Measurements from ENCODE around the gene HBQ1.
"Not testable (repeated sequence)": the region's sequence is repeated elsewhere in the genome, so short reads cannot be mapped to it uniquely, and the experiment has no call there.

Gene HBQ1

GRCh38 chr16:203246-203645, 23.0 kb downstream of the HBQ1 start:
- Histone ChIP-seq H3K27me3 (ENCODE audit: control insufficient read depth, low read length) (no peaks in the 10 kb centered on the region), H3K4me3 (ENCODE audit: low read length) (no peak overlapping the region), H3K9me3 (ENCODE audit: control insufficient read depth, insufficient read depth, low read length) (no peaks in the 10 kb centered on the region), H3K4me2 (ENCODE audit: low read length) (no peak overlapping the region), H3K27ac (ENCODE audit: low read depth, low read length) (no peak overlapping the region), H3K9me2 (replicated peaks; ENCODE audit: control insufficient read depth, low read length) (no peaks in the 10 kb centered on the region), H3K4me1 (ENCODE audit: control insufficient read depth, low read length) (no peaks in the 10 kb centered on the region), H3K36me3 (ENCODE audit: control insufficient read depth, low read length) (peaks cover 71% of the 10 kb centered on the region), H3F3A (ENCODE audit: control insufficient read depth, insufficient read depth) (no peaks in the 10 kb centered on the region), H3K79me2 (ENCODE audit: control insufficient read depth, low read length) (0 out of 2 replicates have a peak, but pooled peaks cover 2% of the 10 kb centered on the region), H4K20me1 (ENCODE audit: control insufficient read depth, insufficient read depth, low read depth, low read length) (no peaks in the 10 kb centered on the region)
- no peak for TF ChIP-seq CTCF (IDR thresholded peaks at IDR 0.05; ENCODE audit: low read depth, low read length, poor library complexity, severe bottlenecking)
- TF ChIP-seq EZH2phosphoT487 (IDR thresholded peaks at IDR 0.05; ENCODE audit: borderline replicate concordance, low read length), result no peak

- not testable (repeated sequence) for H3K9me3 ChIP-seq (ENCODE audit: control insufficient read depth, insufficient read depth, low read length); H3K4me2 ChIP-seq (ENCODE audit: low read length); H4K20me1 ChIP-seq (ENCODE audit: control insufficient read depth, insufficient read depth, low read depth, low read length); H3F3A ChIP-seq (ENCODE audit: control insufficient read depth, insufficient read depth); H3K9me2 ChIP-seq (replicated peaks; ENCODE audit: control insufficient read depth, low read length); H3K4me3 ChIP-seq (ENCODE audit: low read length); H3K27ac ChIP-seq (ENCODE audit: low read depth, low read length); H3K27me3 ChIP-seq (ENCODE audit: control insufficient read depth, low read length); H3K4me1 ChIP-seq (ENCODE audit: control insufficient read depth, low read length); H3K79me2 ChIP-seq (ENCODE audit: control insufficient read depth, low read length)
- peaks cover 71% of the 10 kb centered on the region for H3K36me3 ChIP-seq (ENCODE audit: control insufficient read depth, low read length)
These were observed 23.8 kb downstream of the HBQ1 start for GRCh38 chr16:204046-204445.

DNA sequence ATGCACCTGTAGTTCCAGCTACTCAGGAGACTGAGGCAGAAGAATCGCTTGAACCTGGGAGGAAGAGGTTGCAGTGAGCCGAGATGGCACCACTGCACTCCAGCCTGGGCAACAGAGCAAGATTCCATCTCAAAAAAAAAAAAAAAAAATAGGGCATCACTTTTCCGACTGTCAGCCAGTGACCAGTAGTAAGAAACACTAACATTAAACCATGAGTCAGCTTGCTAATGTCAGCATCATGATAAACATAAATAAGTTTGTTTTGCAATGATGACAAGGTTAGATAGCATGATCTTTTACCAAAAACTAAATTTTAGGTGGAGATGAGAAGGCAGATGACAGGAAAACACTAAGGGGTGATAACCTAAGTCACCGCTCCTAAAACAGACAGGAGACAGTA, 29.1 kb downstream of the HBQ1 start:
- not testable (repeated sequence) for H3K4me3 ChIP-seq (ENCODE audit: low read length); H3K27me3 ChIP-seq (ENCODE audit: control insufficient read depth, low read length); H3F3A ChIP-seq (ENCODE audit: control insufficient read depth, insufficient read depth); H3K9me3 ChIP-seq (ENCODE audit: control insufficient read depth, insufficient read depth, low read length); H3K4me1 ChIP-seq (ENCODE audit: control insufficient read depth, low read length); H3K27ac ChIP-seq (ENCODE audit: low read depth, low read length); H4K20me1 ChIP-seq (ENCODE audit: control insufficient read depth, insufficient read depth, low read depth, low read length); H3K9me2 ChIP-seq (replicated peaks; ENCODE audit: control insufficient read depth, low read length); H3K4me2 ChIP-seq (ENCODE audit: low read length)
- H3K79me2 ChIP-seq (ENCODE audit: control insufficient read depth, low read length), result peaks cover 43% of the 10 kb centered on the region
- peaks cover 87% of the 10 kb centered on the region for H3K36me3 ChIP-seq (ENCODE audit: control insufficient read depth, low read length)

DNA sequence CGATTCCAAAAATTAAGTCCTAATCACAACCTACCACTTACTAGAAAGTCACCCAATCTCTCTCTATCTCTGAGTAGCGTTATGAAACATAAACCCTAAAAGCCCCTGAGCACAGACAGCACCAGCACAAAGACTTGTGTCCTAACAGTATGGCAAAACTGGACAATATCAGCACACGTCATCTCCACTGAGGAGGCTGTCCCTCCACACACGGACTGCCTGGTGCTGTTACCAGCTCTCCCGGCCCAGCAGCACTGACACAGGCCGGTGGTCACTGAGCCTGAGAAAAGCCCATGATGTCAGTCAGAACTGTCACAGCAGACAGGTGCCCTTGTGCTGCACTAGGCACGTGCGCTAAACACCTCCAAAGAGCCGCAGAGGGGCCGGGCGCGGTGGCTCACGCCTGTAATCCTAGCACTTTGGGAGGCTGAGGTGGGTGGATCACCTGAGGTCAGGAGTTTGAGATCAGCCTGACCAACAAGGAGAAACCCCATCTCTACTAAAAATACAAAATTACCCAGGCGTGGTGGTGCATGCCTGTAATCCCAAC, 31.4 kb downstream of the HBQ1 start:
- H3K27ac ChIP-seq (ENCODE audit: low read depth, low read length); H3K9me3 ChIP-seq (ENCODE audit: control insufficient read depth, insufficient read depth, low read length); H3K4me2 ChIP-seq (ENCODE audit: low read length); H3K4me3 ChIP-seq (ENCODE audit: low read length); H3K27me3 ChIP-seq (ENCODE audit: control insufficient read depth, low read length); H4K20me1 ChIP-seq (ENCODE audit: control insufficient read depth, insufficient read depth, low read depth, low read length); H3K9me2 ChIP-seq (replicated peaks; ENCODE audit: control insufficient read depth, low read length); H3F3A ChIP-seq (ENCODE audit: control insufficient read depth, insufficient read depth); H3K4me1 ChIP-seq (ENCODE audit: control insufficient read depth, low read length): not testable (repeated sequence)
- Histone ChIP-seq H3K36me3 (ENCODE audit: control insufficient read depth, low read length) (peaks cover 86% of the 10 kb centered on the region), H3K79me2 (ENCODE audit: control insufficient read depth, low read length) (peaks cover 65% of the 10 kb centered on the region)

- TF ChIP-seq EZH2phosphoT487 (IDR thresholded peaks at IDR 0.05; ENCODE audit: borderline replicate concordance, low read length), result no peak
- TF ChIP-seq CTCF (IDR thresholded peaks at IDR 0.05; ENCODE audit: low read depth, low read length, poor library complexity, severe bottlenecking), result no peak
- Histone ChIP-seq H3K4me2 (ENCODE audit: low read length) (no peak overlapping the region), H3K27ac (ENCODE audit: low read depth, low read length) (no peak overlapping the region), H3K4me3 (ENCODE audit: low read length) (no peak overlapping the region), H4K20me1 (ENCODE audit: control insufficient read depth, insufficient read depth, low read depth, low read length) (0 out of 2 replicates have a peak, but pooled peaks cover 3% of the 10 kb centered on the region), H3K27me3 (ENCODE audit: control insufficient read depth, low read length) (no peaks in the 10 kb centered on the region), H3K4me1 (ENCODE audit: control insufficient read depth, low read length) (no peaks in the 10 kb centered on the region), H3F3A (ENCODE audit: control insufficient read depth, insufficient read depth) (0 out of 2 replicates have a peak, but pooled peaks cover 2% of the 10 kb centered on the region), H3K9me3 (ENCODE audit: control insufficient read depth, insufficient read depth, low read length) (no peaks in the 10 kb centered on the region), H3K9me2 (replicated peaks; ENCODE audit: control insufficient read depth, low read length) (no peaks in the 10 kb centered on the region), H3K79me2 (ENCODE audit: control insufficient read depth, low read length) (peaks cover 73% of the 10 kb centered on the region), H3K36me3 (ENCODE audit: control insufficient read depth, low read length) (peaks cover 85% of the 10 kb centered on the region)
These were observed 32.7 kb downstream of the HBQ1 start for GRCh38 chr16:212999-213398.

Data from DOHH2 (cell line).